GM12878 (cell line): ENCODE results near the gene NAV3. TPM values are rescaled to one million over a fixed set of nuclear protein-coding genes. Genes with fewer than 3 reads are reported as not detected.

ENCODE experiments used
- ATAC-seq: fragments of 200-7000 bp; cut with Tn5 transposase; 3 replicates; pipeline ENCODE4 v1.9.1; 2020; ENCODE audit warnings: mild to moderate bottlenecking, moderate library complexity
- BruUV-seq: library from RNA; stranded (reverse); fragments of 400-500 nt; replicated peaks from 2 replicates; lab custom pipeline; 2021; lab: Mats Ljungman, UMichigan
- CTCF ChIA-PET: fragments of 300-600 bp; sonication (Branson Sonifier 250); formaldehyde crosslinking; extraction: SDS; loops from one replicate; lab custom pipeline; 2021; ENCODE audit warnings: inconsistent platforms; lab: Yijun Ruan, JAX
- POLR2A ChIA-PET: fragments of 350-600 bp; formaldehyde crosslinking; extraction: SDS; loops from one replicate; lab custom pipeline; 2021; ENCODE audit warnings: inconsistent platforms; lab: Charles Lee
- RAD21 ChIA-PET: fragments of 300-600 bp; sonication (Branson Sonifier 250); formaldehyde crosslinking; loops from one replicate; lab custom pipeline; 2023; ENCODE audit warnings: antibody characterized with exemption; ENCODE audit not compliant: unreplicated experiment; lab: Charles Lee
- SMC1A ChIA-PET: fragments of 300-600 bp; sonication (Branson Sonifier 250); formaldehyde crosslinking; loops from one replicate; lab custom pipeline; 2023; ENCODE audit not compliant: unreplicated experiment, uncharacterized antibody; lab: Charles Lee
- DNase-seq: peaks from one replicate; pipeline ENCODE4 v3.0.0-alpha.2; 2011; ENCODE audit warnings: low read depth, low spot score
- FAIRE-seq: peaks from 3 replicates; lab custom pipeline; 2011; peaks lifted over from hg19 to GRCh38; lab: Jason Lieb, UNC
- H2AFZ ChIP-seq: 2 replicates; pipeline ENCODE4 v1.6.0; 2011; ENCODE audit warnings: low read depth, low read length, control low read depth; ENCODE audit not compliant: control insufficient read depth
- H3K27ac ChIP-seq: 2 replicates; pipeline ENCODE4 v1.5.1; 2011; ENCODE audit warnings: control low read depth; ENCODE audit not compliant: control insufficient read depth, insufficient read depth
- H3K27me3 ChIP-seq, 2 experiments: replicated peaks in 1 of 2; 2 replicates each; pipeline versions ENCODE4 v1.6.0 to v1.6.1; 2011; ENCODE audit warnings: low read length in 1 of 2; ENCODE audit not compliant: control insufficient read depth in 2 of 2, insufficient read depth in 2 of 2
- H3K36me3 ChIP-seq, 2 experiments: 2 replicates each; pipeline ENCODE4 v1.5.1; 2011; ENCODE audit warnings: low read length in 1 of 2; ENCODE audit not compliant: control insufficient read depth in 2 of 2, insufficient read depth in 2 of 2
- H3K4me1 ChIP-seq: 2 replicates; pipeline ENCODE4 v1.6.1; 2011; ENCODE audit warnings: mild to moderate bottlenecking, low read length, moderate library complexity, mixed read lengths; ENCODE audit not compliant: control insufficient read depth, insufficient read depth
- H3K4me2 ChIP-seq: 2 replicates; pipeline ENCODE4 v1.6.0; 2011; ENCODE audit warnings: control low read depth; ENCODE audit not compliant: control insufficient read depth, insufficient read depth
- H3K4me3 ChIP-seq: fragments of 200-600 bp; sonication (generic); 2 replicates; pipeline ENCODE4 v1.5.1; 2016
- H3K79me2 ChIP-seq: 2 replicates; pipeline ENCODE4 v1.6.0; 2011; ENCODE audit warnings: low read length; ENCODE audit not compliant: control insufficient read depth, insufficient read depth
- H3K9ac ChIP-seq: 2 replicates; pipeline ENCODE4 v1.8.0; 2011; ENCODE audit warnings: low read length, control low read depth, mixed read lengths; ENCODE audit not compliant: control insufficient read depth, insufficient read depth
- H3K9me3 ChIP-seq: replicated peaks from 3 replicates; pipeline ENCODE4 v1.5.1; 2011; ENCODE audit warnings: mild to moderate bottlenecking, low read length; ENCODE audit not compliant: control insufficient read depth, insufficient read depth
- H4K20me1 ChIP-seq: 2 replicates; pipeline ENCODE4 v1.6.0; 2011; ENCODE audit not compliant: control insufficient read depth, insufficient read depth
- MAX ChIP-seq: IDR thresholded peaks from 2 replicates; pipeline ENCODE4 v1.6.1; 2012; ENCODE audit warnings: low read depth, low read length, improper control_type of control experiment
- NKRF ChIP-seq: fragments of 450-650 bp; conservative IDR thresholded peaks from 2 replicates; pipeline ENCODE4 v1.6.1; 2017; ENCODE audit warnings: mild to moderate bottlenecking, moderate library complexity
- NR2C2 ChIP-seq: IDR thresholded peaks from 2 replicates; pipeline ENCODE4 v1.6.1; 2011; ENCODE audit warnings: borderline replicate concordance, low read depth; ENCODE audit not compliant: control insufficient read depth, insufficient read length
- PAX5 ChIP-seq: IDR thresholded peaks from 2 replicates; pipeline ENCODE4 v1.6.1; 2011; ENCODE audit warnings: low read depth, low read length, borderline replicate concordance
- PKNOX1 ChIP-seq: fragments of 450-650 bp; IDR thresholded peaks from 2 replicates; pipeline ENCODE4 v1.6.1; 2016; ENCODE audit warnings: mild to moderate bottlenecking
- REST ChIP-seq: IDR thresholded peaks from 2 replicates; pipeline ENCODE4 v1.6.1; 2012; ENCODE audit warnings: mild to moderate bottlenecking, low read depth, low read length
- SREBF1 ChIP-seq: IDR thresholded peaks from 2 replicates; pipeline ENCODE4 v1.6.1; 2012; ENCODE audit warnings: mild to moderate bottlenecking, low read length
- SRF ChIP-seq, 2 experiments: IDR thresholded peaks; 2 replicates each; pipeline ENCODE4 v1.6.1; 2011; ENCODE audit warnings: low read depth in 2 of 2, low read length in 2 of 2, mild to moderate bottlenecking in 1 of 2, moderate library complexity in 1 of 2
- ZNF24 ChIP-seq: fragments of 450-650 bp; IDR thresholded peaks from 2 replicates; pipeline ENCODE4 v1.6.1; 2017; ENCODE audit warnings: antibody characterized with exemption, mild to moderate bottlenecking
- WGBS: methylation state at CpG from one replicate; pipeline ENCODE4 v1.1.6; 2016; ENCODE audit warnings: low lambda C conversion rate; ENCODE audit not compliant: insufficient replicate concordance, insufficient coverage; ENCODE audit errors: missing lambda C conversion rate; 5-methylcytosine and 5-hydroxymethylcytosine counted together
- in situ Hi-C: fragments of 300-500 bp; cut with MboI; formaldehyde crosslinking; loops from 9 replicates; pipeline ENCODE4 v1.14.3; 2018; ENCODE audit warnings: mixed read lengths
- intact Hi-C: fragments of 100-400 bp; cut with micrococcal nuclease; formaldehyde crosslinking; loops from one replicate; pipeline ENCODE4 v1.14.2; 2022; ENCODE audit not compliant: unreplicated experiment
- polyA plus RNA-seq, 11 experiments: library from polyadenylated mRNA; depleted of rRNA in 4 of 11; unstranded in 6 of 11; stranded (reverse) in 5 of 11; fragments of >200 nt; fragmentation: Nextera tagmentation in 4 of 11; fragmentation: Illumina TruSeq in 1 of 11; extraction: Ambion mirVana in 4 of 11; extraction: Trizol in 1 of 11; gene quantifications; 1 replicate in 1 of 11; 2 replicates in 10 of 11; pipeline versions ENCODE4 v1.2.1 to v1.2.3, GENCODE V29; 2011 to 2016; ENCODE audit warnings: inconsistent platforms in 2 of 11, missing spikeins in 2 of 11, low read depth in 1 of 11
- total RNA-seq, 4 experiments: library from RNA; depleted of rRNA in 3 of 4; stranded (reverse); fragments of >200 nt in 3 of 4; fragmentation: Illumina TruSeq in 1 of 4; extraction: Trizol in 1 of 4; gene quantifications; 2 replicates each; pipeline versions ENCODE4 v1.2.1 to v1.2.3, GENCODE V29; 2013 to 2021

Gene NAV3
- total and polyA plus RNA-seq, 10 of the 15 experiments (the other 5 are each of a cell fraction or from before 2014, with no cell fraction given) = 0.05 to 0.51 (median 0.22) TPM; not detected in 1

- POLR2A ChIA-PET = no interaction called here
- WGBS = 0% methylated on average over 1 of the region's 1 CpG
- ATAC-seq (no peak), FAIRE-seq (no peak), DNase-seq (no peak)
- in situ Hi-C loops = no loop called here
- Histone ChIP-seq H3K79me2 (no peaks in the 10 kb centered on the region), H3K4me1 (no peaks in the 10 kb centered on the region), H3K27ac (no peak overlapping the region), H3K9ac (no peak overlapping the region), H3K4me3 (no peak overlapping the region), H2AFZ (no peak overlapping the region), H3K36me3 (no peaks in the 10 kb centered on the region), H3K9me3 (no peaks in the 10 kb centered on the region), H3K4me2 (no peak overlapping the region), H4K20me1 (no peaks in the 10 kb centered on the region), H3K27me3 (no peaks in the 10 kb centered on the region)
- intact Hi-C loops = no loop called here
- no TSS peak for BruUV-seq
- CTCF ChIA-PET = interaction anchor here (1.0 kb wide), 1 partner anchor 15 kb away, joined by 3 read pairs; no protein-coding TSS in a partner anchor
- TF ChIP-seq NKRF = no peak
- RAD21 ChIA-PET = no interaction called here
- SMC1A ChIA-PET = no interaction called here
Measured at GRCh38 chr12:78248321-78248720, 417.6 kb downstream of the NAV3 start.

GRCh38 chr12:78249578-78249977 is 418.9 kb downstream of the NAV3 start:
- no peak overlapping the region for H3K4me2 ChIP-seq
- no peaks in the 10 kb centered on the region for H3K27me3 ChIP-seq
- WGBS = 14% methylated on average over 3 of the region's 3 CpGs
- no peak overlapping the region for H2AFZ ChIP-seq
- ChIA-PET SMC1A (no interaction called here), CTCF (no interaction called here), RAD21 (no interaction called here), POLR2A (no interaction called here)
- intact Hi-C loops (no loop called here), in situ Hi-C loops (no loop called here)
- H3K9me3 ChIP-seq = no peaks in the 10 kb centered on the region
- BruUV-seq = no TSS peak
- H3K36me3 ChIP-seq = no peaks in the 10 kb centered on the region
- H3K4me3 ChIP-seq = no peak overlapping the region
- no peak overlapping the region for H3K27ac ChIP-seq
- H4K20me1 ChIP-seq = no peaks in the 10 kb centered on the region
- FAIRE-seq = no peak
- H3K9ac ChIP-seq = no peak overlapping the region
- no peak for ATAC-seq
- no peaks in the 10 kb centered on the region for H3K4me1 ChIP-seq
- DNase-seq = no peak
- H3K79me2 ChIP-seq = no peaks in the 10 kb centered on the region
- TF ChIP-seq SRF (IDR thresholded peaks at IDR 0.05; ENCODE audit: low read depth in 2 of 2, low read length in 2 of 2) (no peak), MAX (no peak), PAX5 (no peak), SREBF1 (no peak), ZNF24 (no peak), REST (no peak), PKNOX1 (no peak), NR2C2 (no peak)
